Upper lobe of left lung (tissue), 4 donors: ENCODE data around the gene REV1.

Experiments used
- CTCF ChIP-seq, 6 experiments: fragments of 450-650 bp in 4 of 6; fragments of 200-600 bp in 2 of 6; sonication (generic) in 2 of 6; IDR thresholded peaks; one replicate each; pipeline ENCODE4 v1.5.1; 2016 to 2019; ENCODE audit warnings: antibody characterized with exemption in 6 of 6
- EP300 ChIP-seq, 4 donors: sonication (generic); formaldehyde crosslinking; IDR thresholded peaks; one replicate each; pipeline ENCODE4 v1.5.1; 2017; ENCODE audit warnings: antibody characterized with exemption in 4 of 4, control low read depth in 2 of 4
- POLR2A ChIP-seq, 4 donors: fragments of 450-650 bp; IDR thresholded peaks; one replicate each; pipeline ENCODE4 v1.5.1; 2016 to 2017; ENCODE audit warnings: antibody characterized with exemption in 4 of 4, mild to moderate bottlenecking in 2 of 4

- TF ChIP-seq EP300 (IDR thresholded peaks at IDR 0.05), result no peak
- TF ChIP-seq CTCF (IDR thresholded peaks at IDR 0.05), result no peak
- TF ChIP-seq POLR2A (IDR thresholded peaks at IDR 0.05), result no peak
Observed at GRCh38 chr2:99389371-99389770, 100.4 kb downstream of the REV1 start.
